ENCODE data around the gene RALGPS1.

The RALGPS1 gene

GRCh38 chr9:127128341-127129072 is 213.9 kb downstream of the RALGPS1 start:
- no peak for DNase-seq

GRCh38 chr9:127129073-127129717 is 214.6 kb downstream of the RALGPS1 start:
- no peak for DNase-seq

- no peak for DNase-seq
Observed at GRCh38 chr9:127129718-127130085, 215.1 kb downstream of the RALGPS1 start.

DNA sequence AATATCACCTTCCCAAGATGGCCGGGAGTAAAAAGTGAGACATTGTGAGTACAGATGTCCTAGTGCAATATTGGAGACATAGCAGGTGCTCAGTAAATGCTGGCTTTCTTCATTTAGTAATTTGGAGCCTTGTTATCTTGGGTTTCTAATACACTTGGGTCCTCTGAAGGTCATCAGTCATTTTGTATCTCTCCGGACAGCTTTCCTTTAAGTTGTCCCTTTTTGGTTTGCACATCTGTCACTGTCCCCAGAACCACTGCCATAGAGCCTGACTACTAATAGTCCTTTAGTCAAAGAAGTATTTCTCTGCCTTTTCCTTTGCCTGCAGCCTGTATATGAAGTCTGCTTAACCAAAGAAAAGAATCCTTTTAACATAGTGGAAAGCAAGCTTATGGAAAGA is 215.7 kb downstream of the RALGPS1 start:
- DNase-seq = no peak

- DNase-seq = no peak
Observed at GRCh38 chr9:127130661-127131538, 216.3 kb downstream of the RALGPS1 start.

- DNase-seq = no peak
Observed at GRCh38 chr9:127131871-127132270, 217.3 kb downstream of the RALGPS1 start.

GRCh38 chr9:127132375-127132774 is 217.8 kb downstream of the RALGPS1 start:
- DNase-seq = no peak

DNA sequence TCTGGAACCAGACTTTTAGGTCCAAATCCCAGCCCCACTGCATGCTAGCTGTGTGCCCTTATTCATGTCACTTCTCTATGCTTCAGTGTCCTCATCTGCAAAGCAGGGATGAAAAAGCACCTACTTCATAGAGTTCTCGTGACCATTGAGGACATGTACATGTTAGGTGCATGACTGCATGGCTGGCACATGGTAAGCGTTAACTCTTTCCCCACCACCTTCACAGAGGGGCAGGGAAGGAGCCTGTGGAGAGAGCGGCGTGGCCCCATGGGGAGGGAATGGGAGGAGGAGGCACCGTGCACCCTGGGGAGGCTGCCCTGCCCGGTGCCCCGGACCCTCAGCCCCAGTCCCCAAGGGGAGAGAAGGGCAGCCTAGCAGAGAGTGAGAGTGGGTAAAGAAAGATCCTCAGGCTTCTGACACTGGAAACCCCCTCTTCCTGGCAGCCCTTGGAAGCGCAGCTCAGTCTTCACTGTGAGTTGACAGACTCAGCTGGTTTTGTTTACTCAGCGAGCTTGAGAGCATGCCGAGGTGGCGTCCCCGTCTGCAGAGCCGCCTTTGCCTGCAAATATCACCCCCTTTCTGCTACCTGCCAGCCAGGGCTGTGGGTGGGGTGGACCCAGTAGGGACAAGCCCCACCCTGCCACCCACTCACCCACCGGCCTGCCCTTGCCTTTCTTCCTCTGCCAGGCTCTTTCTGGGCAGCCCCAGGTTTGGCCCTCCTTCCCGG is 218.5 kb downstream of the RALGPS1 start:
- DNase-seq = no peak

DNA sequence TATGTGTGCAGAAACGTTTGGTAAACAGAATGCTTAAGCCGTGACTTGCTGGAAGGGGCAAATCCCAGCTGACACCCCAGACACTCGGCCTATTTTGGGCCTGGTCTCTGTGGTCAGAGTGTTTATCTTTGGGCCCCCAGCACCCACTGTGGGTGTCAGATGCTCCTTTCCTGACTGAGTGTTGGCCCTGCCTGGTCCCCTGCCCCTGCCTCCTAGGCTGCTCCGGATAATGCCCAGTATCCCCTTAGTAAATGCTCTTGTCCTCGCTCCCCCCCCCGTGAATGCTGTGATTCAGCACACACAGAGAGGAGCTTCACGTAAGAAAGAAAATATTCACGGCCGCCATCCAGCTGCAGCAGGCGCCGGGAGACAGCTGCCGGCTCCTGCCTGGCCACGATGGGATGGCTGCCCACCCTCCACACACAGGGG is 219.2 kb downstream of the RALGPS1 start:
- DNase-seq = no peak

DNA sequence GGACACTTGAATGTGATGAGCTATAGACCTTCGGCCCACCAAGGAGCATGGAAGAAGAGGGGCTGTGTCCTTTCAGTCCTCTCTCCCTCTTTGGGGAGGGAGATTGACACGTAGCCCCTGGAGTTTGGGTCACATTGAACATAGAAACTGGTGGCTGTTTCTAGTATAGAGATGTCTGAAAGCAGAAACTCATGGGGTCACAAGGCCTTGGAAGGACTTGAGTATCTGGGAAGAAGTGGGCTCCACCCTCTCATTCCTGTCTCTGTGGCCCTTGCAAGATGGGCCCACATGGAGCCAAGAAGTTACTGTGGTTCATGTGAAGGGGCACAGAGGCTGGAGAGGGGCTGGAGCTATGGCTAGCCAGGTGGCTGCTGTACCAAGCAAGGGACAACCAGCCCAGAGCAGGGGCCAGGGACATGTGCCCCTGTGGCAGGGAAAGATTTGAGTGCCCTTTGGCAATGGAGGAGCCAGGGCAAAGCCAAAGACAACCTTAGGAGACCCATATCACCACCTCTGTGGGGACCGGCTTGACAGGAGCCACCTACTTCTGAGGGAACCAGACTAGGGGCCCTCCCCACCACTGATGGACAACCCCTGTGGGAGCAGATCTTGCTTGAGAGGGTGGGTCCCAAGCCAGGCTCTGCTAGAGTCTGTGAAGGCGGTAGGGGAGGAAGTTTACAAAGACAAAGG is 220.6 kb downstream of the RALGPS1 start:
- DNase-seq = no peak

GRCh38 chr9:127136081-127136879 is 221.7 kb downstream of the RALGPS1 start:
- DNase-seq = no peak

DNA sequence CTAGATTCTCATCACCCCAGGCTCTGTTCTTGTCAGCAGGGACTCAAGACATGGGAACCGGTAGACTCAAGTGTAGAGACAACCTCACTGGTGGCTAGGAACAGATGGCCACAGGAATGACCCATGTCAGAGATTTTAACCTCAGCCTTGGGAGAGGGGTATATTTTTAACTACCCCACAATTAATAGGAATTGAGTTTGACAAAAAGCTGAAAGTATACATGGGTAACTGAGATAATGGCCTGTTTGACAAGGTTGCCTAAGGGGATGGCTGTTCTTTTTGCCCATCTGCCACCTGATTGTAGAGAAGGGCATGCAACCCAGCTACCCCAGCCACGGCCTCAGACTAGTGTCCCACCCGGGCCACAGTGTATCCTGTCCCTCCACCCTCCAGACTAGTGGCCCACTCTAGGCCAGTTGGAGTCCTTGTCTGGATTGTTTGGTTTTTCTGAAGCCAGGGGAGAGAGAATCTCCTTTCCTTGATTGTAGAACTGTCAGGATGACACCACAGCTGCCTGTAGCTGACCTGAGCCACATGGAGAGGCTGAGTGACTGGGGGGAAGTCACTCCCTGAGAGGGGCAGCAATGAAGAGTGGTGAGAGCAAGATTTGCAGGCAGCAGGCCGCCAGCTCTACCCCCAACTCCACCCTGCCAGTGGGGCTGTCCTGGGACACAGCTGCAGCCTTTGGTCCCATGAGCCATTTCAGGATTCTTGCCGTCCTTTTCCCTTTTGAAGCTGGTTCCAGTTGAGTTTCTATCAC is 222.5 kb downstream of the RALGPS1 start:
- DNase-seq = no peak

DNA sequence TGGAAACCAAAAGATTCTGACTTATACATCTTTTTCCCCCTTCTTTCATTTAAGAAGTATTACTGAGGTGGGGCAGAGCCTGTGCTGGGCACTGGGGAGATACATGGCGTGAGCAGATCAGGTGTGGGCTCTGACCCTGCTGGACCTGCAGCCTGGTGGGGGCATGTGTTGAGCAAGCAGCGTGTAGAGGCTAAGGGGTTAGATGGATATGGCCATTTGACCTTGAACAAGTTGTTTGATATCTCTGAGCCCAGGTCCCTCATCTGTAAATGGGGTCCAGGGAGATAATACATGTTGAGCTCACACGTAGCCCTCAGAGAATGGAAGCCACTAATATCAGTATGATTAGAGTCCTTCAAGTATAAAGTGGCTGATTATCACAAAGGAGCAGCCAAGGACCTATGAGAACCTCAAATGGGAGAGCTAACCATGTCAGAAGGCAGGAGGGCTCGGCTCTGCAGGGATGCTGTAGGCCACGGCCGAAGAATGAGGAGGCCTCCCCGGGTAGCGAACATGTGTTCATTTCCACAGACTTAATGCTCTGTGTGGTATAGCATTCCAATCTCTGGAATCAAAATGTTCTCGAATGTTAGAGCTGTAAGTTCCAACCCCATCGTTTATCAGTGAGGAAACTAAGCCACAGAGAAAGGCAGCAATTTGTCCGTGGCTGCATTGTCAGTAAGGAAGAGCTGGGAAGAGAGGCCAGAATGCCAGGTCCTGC is 223.2 kb downstream of the RALGPS1 start:
- no peak for DNase-seq

DNA sequence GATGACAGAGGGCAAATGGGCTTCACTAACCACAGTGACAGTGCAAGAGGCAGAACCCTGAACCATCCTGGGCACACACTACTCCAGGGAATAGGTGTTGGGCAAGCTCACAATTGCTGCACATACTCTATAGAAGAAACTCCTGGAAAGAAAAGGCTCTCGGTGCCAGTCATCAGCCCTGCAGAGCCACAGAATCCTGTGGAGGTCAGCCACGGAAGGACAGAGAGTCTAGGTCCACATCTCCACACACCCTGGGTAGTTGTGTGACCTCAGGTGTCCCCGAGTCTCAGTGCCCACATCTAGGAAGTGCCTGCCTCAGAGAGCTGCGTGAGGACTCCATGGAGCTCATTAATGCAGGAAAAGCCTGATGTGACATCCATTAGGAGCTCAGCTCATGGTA is 223.9 kb downstream of the RALGPS1 start:
- no peak for DNase-seq

GRCh38 chr9:127139071-127139731 is 224.6 kb downstream of the RALGPS1 start:
- no peak for DNase-seq

- no peak for DNase-seq
Observed at GRCh38 chr9:127139775-127140174, 225.2 kb downstream of the RALGPS1 start.

DNA sequence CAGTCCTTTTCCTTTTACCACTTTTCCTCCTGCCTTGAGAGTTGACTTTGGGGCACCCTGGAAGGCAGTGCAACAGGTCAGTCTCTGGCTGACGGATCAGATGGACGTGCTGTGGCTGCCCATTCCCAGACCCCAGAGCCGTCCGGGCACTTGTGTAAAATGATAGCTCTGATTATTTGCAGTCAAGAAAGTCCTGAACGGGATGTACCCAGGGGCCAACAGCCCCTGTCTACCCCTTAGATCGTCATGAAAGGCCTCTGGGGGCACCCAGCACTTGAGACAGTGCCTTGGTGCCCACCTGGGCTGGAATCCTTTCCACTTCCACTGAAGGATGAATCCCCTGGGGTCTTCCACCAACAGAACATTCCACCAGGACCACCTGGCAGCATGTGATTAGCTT is 225.6 kb downstream of the RALGPS1 start:
- no peak for DNase-seq

DNA sequence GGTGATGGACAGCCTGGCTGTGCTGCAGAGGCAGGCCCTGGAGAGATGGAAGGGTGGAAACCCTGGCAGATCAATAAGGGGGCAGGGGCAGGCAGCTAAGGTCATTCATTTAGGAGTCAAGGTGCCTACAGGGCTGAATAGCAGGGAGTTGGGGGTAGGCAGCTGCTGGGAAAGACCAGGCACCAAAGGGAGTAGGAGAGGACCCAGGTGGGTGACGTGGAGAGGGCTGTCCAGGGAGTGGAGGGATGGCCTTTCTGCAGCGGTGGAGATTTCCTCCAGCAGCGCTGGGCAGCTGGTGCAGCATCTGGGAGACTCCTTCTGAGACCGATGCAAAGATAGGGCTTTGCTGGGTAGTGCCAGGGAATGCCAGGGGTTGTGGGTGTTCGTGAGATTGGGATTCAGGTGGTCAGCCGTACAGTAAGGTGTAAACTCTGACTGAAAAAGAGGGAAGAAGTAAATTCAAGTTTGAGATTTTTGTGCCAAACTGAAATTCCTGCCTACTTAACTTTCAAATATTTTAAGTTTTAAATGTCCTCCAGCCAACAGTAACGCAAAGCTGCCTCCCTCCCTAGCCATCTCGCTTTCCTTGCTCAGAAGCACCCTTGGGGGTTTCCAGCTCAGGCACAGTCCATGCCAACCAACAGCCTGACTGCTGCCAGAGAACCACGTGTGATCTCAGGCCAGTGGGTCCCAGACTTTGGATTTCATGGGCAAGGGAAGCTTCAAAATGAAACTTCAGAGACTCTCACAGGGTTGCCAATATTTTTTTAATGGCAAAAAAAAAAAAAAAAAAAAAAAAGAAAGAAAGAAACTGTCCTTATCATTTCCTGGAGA is 226.5 kb downstream of the RALGPS1 start:
- no peak for DNase-seq

DNA sequence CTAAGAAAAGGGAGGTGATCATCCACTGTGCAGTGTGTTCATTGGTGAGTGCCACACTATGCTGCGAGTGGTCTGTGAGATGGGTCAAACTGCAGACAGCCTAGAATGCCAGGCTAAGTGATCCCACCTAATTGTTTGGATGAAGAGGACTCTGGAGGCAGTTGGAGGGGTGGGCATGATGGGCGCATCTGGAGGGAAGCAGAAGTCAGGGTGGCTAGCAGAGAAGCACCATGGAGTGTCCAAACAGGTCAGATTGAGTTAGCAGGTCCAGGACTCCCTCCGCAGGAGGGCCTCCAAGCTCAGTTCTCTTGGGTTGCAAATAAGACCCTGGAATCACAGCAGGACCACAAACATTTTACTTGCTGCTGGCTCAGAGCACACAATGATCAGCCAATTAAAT is 227.7 kb downstream of the RALGPS1 start:
- no peak for DNase-seq

Data from NCI-H1436 (cell line).